Mesenchymal stem cell (in vitro differentiated cells and primary cell): ENCODE measurements around the gene NDUFS1.

Experiments used
- DNase-seq: peaks from one replicate; pipeline ENCODE4 v3.0.0-alpha.2; 2013
- H2AFZ ChIP-seq: one replicate; pipeline ENCODE4 v1.6.1; 2013; ENCODE audit warnings: low read depth, mild to moderate bottlenecking, control low read depth, inconsistent platforms, low read length, moderate library complexity
- H2AK5ac ChIP-seq: 2 replicates; pipeline ENCODE4 v1.6.1; 2013; ENCODE audit warnings: low read length, moderate library complexity, mild to moderate bottlenecking, inconsistent platforms; ENCODE audit not compliant: severe bottlenecking
- H2BK120ac ChIP-seq: one replicate; pipeline ENCODE4 v1.6.1; 2013; ENCODE audit warnings: low read depth, mild to moderate bottlenecking, inconsistent platforms, low read length, moderate library complexity
- H2BK12ac ChIP-seq, 2 experiments: one replicate each; pipeline ENCODE4 v1.6.1; 2013; ENCODE audit warnings: inconsistent platforms in 2 of 2, low read length in 2 of 2, mild to moderate bottlenecking in 2 of 2, moderate library complexity in 2 of 2, control low read depth in 1 of 2
- H2BK15ac ChIP-seq: one replicate; pipeline ENCODE4 v1.6.1; 2013; ENCODE audit warnings: mild to moderate bottlenecking, low read depth, inconsistent platforms; ENCODE audit not compliant: poor library complexity, severe bottlenecking
- H2BK5ac ChIP-seq: 2 replicates; pipeline ENCODE4 v1.6.1; 2013; ENCODE audit warnings: low read depth, mild to moderate bottlenecking, low read length, control low read depth, inconsistent platforms; ENCODE audit not compliant: poor library complexity, severe bottlenecking
- H3K14ac ChIP-seq, 2 experiments: one replicate each; pipeline ENCODE4 v1.6.1; 2013; ENCODE audit warnings: inconsistent platforms in 2 of 2, low read length in 2 of 2, control low read depth in 1 of 2, mild to moderate bottlenecking in 1 of 2, moderate library complexity in 1 of 2
- H3K18ac ChIP-seq, 2 experiments: one replicate each; pipeline ENCODE4 v1.6.1; 2013; ENCODE audit warnings: inconsistent platforms in 2 of 2, low read length in 2 of 2, control low read depth in 1 of 2, low read depth in 1 of 2, mild to moderate bottlenecking in 1 of 2
- H3K23ac ChIP-seq, 2 experiments: one replicate each; pipeline ENCODE4 v1.6.1; 2013; ENCODE audit warnings: inconsistent platforms in 2 of 2, low read length in 2 of 2, mild to moderate bottlenecking in 2 of 2, moderate library complexity in 2 of 2, control low read depth in 1 of 2
- H3K27ac ChIP-seq: 2 replicates; pipeline ENCODE4 v1.5.1; 2013; ENCODE audit warnings: mild to moderate bottlenecking, moderate library complexity, low read length, control low read depth, inconsistent platforms; ENCODE audit not compliant: poor library complexity, severe bottlenecking
- H3K27me3 ChIP-seq, 2 experiments: 2 replicates each; pipeline versions ENCODE4 v1.6.1 to v1.7.0; 2013; ENCODE audit warnings: low read length in 2 of 2, mild to moderate bottlenecking in 2 of 2, moderate library complexity in 2 of 2, control low read depth in 1 of 2, inconsistent platforms in 1 of 2; ENCODE audit not compliant: control insufficient read depth in 1 of 2, insufficient read depth in 1 of 2
- H3K36me3 ChIP-seq, 2 experiments: 2 replicates each; pipeline versions ENCODE4 v1.6.1 to v1.7.0; 2013; ENCODE audit warnings: low read length in 2 of 2, control low read depth in 1 of 2, inconsistent platforms in 1 of 2, low read depth in 1 of 2, mild to moderate bottlenecking in 1 of 2; ENCODE audit not compliant: insufficient read depth in 2 of 2, control insufficient read depth in 1 of 2
- H3K4ac ChIP-seq, 2 experiments: one replicate each; pipeline ENCODE4 v1.6.1; 2013; ENCODE audit warnings: inconsistent platforms in 2 of 2, low read length in 2 of 2, mild to moderate bottlenecking in 2 of 2, moderate library complexity in 2 of 2, control low read depth in 1 of 2, low read depth in 1 of 2
- H3K4me1 ChIP-seq: 2 replicates; pipeline ENCODE4 v1.6.1; 2013; ENCODE audit warnings: low read depth, low read length, control low read depth; ENCODE audit not compliant: control insufficient read depth, insufficient read depth
- H3K4me2 ChIP-seq: 2 replicates; pipeline ENCODE4 v1.6.1; 2013; ENCODE audit warnings: low read length, mild to moderate bottlenecking, inconsistent platforms; ENCODE audit not compliant: poor library complexity, severe bottlenecking
- H3K4me3 ChIP-seq, 2 experiments: 2 replicates each; pipeline versions ENCODE4 v1.5.1 to v1.7.0; 2013; ENCODE audit warnings: low read length in 2 of 2, mild to moderate bottlenecking in 2 of 2, control low read depth in 1 of 2, low read depth in 1 of 2; ENCODE audit not compliant: insufficient read depth in 1 of 2
- H3K79me1 ChIP-seq: replicated peaks from 2 replicates; pipeline ENCODE4 v1.6.1; 2013; ENCODE audit warnings: mild to moderate bottlenecking, control low read depth, low read length, inconsistent platforms; ENCODE audit not compliant: poor library complexity, severe bottlenecking
- H3K9ac ChIP-seq: 2 replicates; pipeline ENCODE4 v1.7.0; 2013; ENCODE audit warnings: mild to moderate bottlenecking, low read length, moderate library complexity
- H3K9me3 ChIP-seq: 2 replicates; pipeline ENCODE4 v1.7.0; 2013; ENCODE audit warnings: mild to moderate bottlenecking, low read length; ENCODE audit not compliant: control insufficient read depth
- H4K8ac ChIP-seq: one replicate; pipeline ENCODE4 v1.6.1; 2013; ENCODE audit warnings: inconsistent platforms, mild to moderate bottlenecking, low read length, moderate library complexity
- H4K91ac ChIP-seq: one replicate; pipeline ENCODE4 v1.6.1; 2013; ENCODE audit warnings: mild to moderate bottlenecking, low read length, inconsistent platforms
- WGBS: methylation state at CpG from one replicate; pipeline ENCODE4 v1.1.7; 2013; ENCODE audit warnings: mixed read lengths; 5-methylcytosine and 5-hydroxymethylcytosine counted together

The NDUFS1 gene

GRCh38 chr2:206203331-206203730 is 44.1 kb upstream of the NDUFS1 start:
- H3K9ac ChIP-seq, result no peak overlapping the region
- H2AFZ ChIP-seq, result peak overlapping the region; percentile 14
- H3K27me3 ChIP-seq, result no peaks in the 10 kb centered on the region
- no peak overlapping the region for H3K14ac ChIP-seq
- no peaks in the 10 kb centered on the region for H3K79me1 ChIP-seq
- no peak overlapping the region for H3K23ac ChIP-seq
- H3K4me3 ChIP-seq, result no peak overlapping the region
- H2BK120ac ChIP-seq, result no peak overlapping the region
- no peak overlapping the region for H2BK15ac ChIP-seq
- H2AK5ac ChIP-seq, result no peak overlapping the region
- H3K4ac ChIP-seq, result no peak overlapping the region
- no peak overlapping the region for H2BK5ac ChIP-seq
- H3K36me3 ChIP-seq, result no peaks in the 10 kb centered on the region
- no peak overlapping the region for H3K27ac ChIP-seq
- H3K18ac ChIP-seq, result no peak overlapping the region
- H3K9me3 ChIP-seq, result no peaks in the 10 kb centered on the region
- DNase-seq, result no peak
- no peak overlapping the region for H4K91ac ChIP-seq
- H4K8ac ChIP-seq, result no peak overlapping the region
- H3K4me2 ChIP-seq, result no peak overlapping the region
- WGBS, result 97% methylated on average over 17 of the region's 17 CpGs
- H3K4me1 ChIP-seq, result no peaks in the 10 kb centered on the region
- H2BK12ac ChIP-seq, result no peak overlapping the region

- Histone ChIP-seq H3K27ac (no peak overlapping the region), H3K4me3 (no peak overlapping the region), H3K79me1 (no peaks in the 10 kb centered on the region), H3K18ac (no peak overlapping the region), H4K91ac (no peak overlapping the region), H3K36me3 (no peaks in the 10 kb centered on the region), H2BK120ac (no peak overlapping the region), H3K14ac (no peak overlapping the region), H2BK12ac (no peak overlapping the region), H2BK5ac (no peak overlapping the region), H3K9ac (no peak overlapping the region), H3K4me2 (no peak overlapping the region), H3K27me3 (no peaks in the 10 kb centered on the region), H3K23ac (no peak overlapping the region), H3K4me1 (no peaks in the 10 kb centered on the region), H2BK15ac (no peak overlapping the region), H3K4ac (no peak overlapping the region), H3K9me3 (no peaks in the 10 kb centered on the region), H2AK5ac (no peak overlapping the region), H2AFZ (no peak overlapping the region), H4K8ac (no peak overlapping the region)
- no peak for DNase-seq
- WGBS, result 99% methylated on average over 16 of the region's 16 CpGs
Observed at GRCh38 chr2:206202446-206202845, 43.2 kb upstream of the NDUFS1 start.

- H3K4ac ChIP-seq, result no peak overlapping the region
- no peaks in the 10 kb centered on the region for H3K79me1 ChIP-seq
- no peak overlapping the region for H3K23ac ChIP-seq
- H3K36me3 ChIP-seq, result no peaks in the 10 kb centered on the region
- H3K9ac ChIP-seq, result no peak overlapping the region
- H3K14ac ChIP-seq, result no peak overlapping the region
- no peak overlapping the region for H4K8ac ChIP-seq
- H3K4me2 ChIP-seq, result no peak overlapping the region
- no peak overlapping the region for H3K4me3 ChIP-seq
- H2BK12ac ChIP-seq, result no peak overlapping the region
- WGBS, result 81% methylated on average over 5 of the region's 5 CpGs
- H3K18ac ChIP-seq, result no peak overlapping the region
- H3K27ac ChIP-seq, result no peak overlapping the region
- H4K91ac ChIP-seq, result no peak overlapping the region
- H2BK15ac ChIP-seq, result no peak overlapping the region
- no peak overlapping the region for H2BK5ac ChIP-seq
- no peak overlapping the region for H2AFZ ChIP-seq
- H2AK5ac ChIP-seq, result no peak overlapping the region
- no peak for DNase-seq
- no peaks in the 10 kb centered on the region for H3K4me1 ChIP-seq
- H2BK120ac ChIP-seq, result no peak overlapping the region
- no peaks in the 10 kb centered on the region for H3K27me3 ChIP-seq
- no peaks in the 10 kb centered on the region for H3K9me3 ChIP-seq
Observed at GRCh38 chr2:206201075-206201848, 42.0 kb upstream of the NDUFS1 start.

DNA sequence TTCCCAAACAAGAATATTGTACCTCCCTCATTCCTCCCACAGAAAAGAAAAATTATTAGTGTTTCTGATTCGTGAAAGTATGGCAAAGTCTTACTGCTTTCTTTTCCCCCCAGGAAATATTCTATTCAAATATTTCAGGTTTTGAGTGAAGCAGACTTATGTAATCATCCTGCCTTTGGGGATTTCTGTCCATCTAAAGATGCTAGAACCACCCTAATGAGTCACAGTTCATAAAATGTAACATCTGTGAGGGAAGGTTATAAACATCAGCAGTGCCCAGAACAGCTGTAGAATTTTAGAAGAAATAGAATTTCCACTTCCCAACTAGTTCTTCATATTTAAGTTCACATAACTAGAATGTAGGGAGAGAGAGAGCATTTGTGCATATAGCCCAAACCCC is 39.4 kb upstream of the NDUFS1 start:
- H2BK12ac ChIP-seq, result no peak overlapping the region
- no peak overlapping the region for H4K91ac ChIP-seq
- no peaks in the 10 kb centered on the region for H3K79me1 ChIP-seq
- H4K8ac ChIP-seq, result no peak overlapping the region
- H3K4ac ChIP-seq, result no peak overlapping the region
- no peak overlapping the region for H3K18ac ChIP-seq
- no peak overlapping the region for H3K4me2 ChIP-seq
- no peak overlapping the region for H2BK120ac ChIP-seq
- no peak overlapping the region for H3K4me3 ChIP-seq
- no peaks in the 10 kb centered on the region for H3K9me3 ChIP-seq
- no peak overlapping the region for H2AFZ ChIP-seq
- H3K9ac ChIP-seq, result no peak overlapping the region
- no CpG with 5 or more reads among the region's 1 CpG for WGBS
- H2AK5ac ChIP-seq, result no peak overlapping the region
- no peaks in the 10 kb centered on the region for H3K27me3 ChIP-seq
- DNase-seq, result no peak
- no peaks in the 10 kb centered on the region for H3K4me1 ChIP-seq
- no peaks in the 10 kb centered on the region for H3K36me3 ChIP-seq
- H3K14ac ChIP-seq, result no peak overlapping the region
- H2BK5ac ChIP-seq, result no peak overlapping the region
- no peak overlapping the region for H3K23ac ChIP-seq
- no peak overlapping the region for H2BK15ac ChIP-seq
- no peak overlapping the region for H3K27ac ChIP-seq
